K562 (cell line): ENCODE measurements around the gene SYCE1. TPM values are rescaled to one million over a fixed set of nuclear protein-coding genes. Genes with fewer than 3 reads are reported as not detected.

Experiments used
- ATAC-seq: fragments of 200-7000 bp; cut with Tn5 transposase; 3 replicates; pipeline ENCODE4 v1.9.1; 2020; ENCODE audit warnings: moderate library complexity
- BruUV-seq: library from RNA; stranded (reverse); fragments of 400-500 nt; replicated peaks from 2 replicates; lab custom pipeline; 2021; lab: Mats Ljungman, UMichigan
- CTCF ChIA-PET: fragments of 300-600 bp; formaldehyde crosslinking; extraction: SDS; loops from one replicate; lab custom pipeline; 2021; ENCODE audit warnings: low intra/inter-chr PET ratio; lab: Yijun Ruan, JAX
- POLR2A ChIA-PET: fragments of 300-600, 350-650 bp; sonication (Branson Sonifier 250); formaldehyde crosslinking; extraction: SDS; loops from one replicate; lab custom pipeline; 2021; ENCODE audit warnings: antibody characterized with exemption, inconsistent platforms; lab: Yijun Ruan, JAX
- DNase-seq, 4 experiments: peaks; one replicate each; pipeline versions ENCODE4 v3.0.0 to v3.0.0-alpha.2; 2011 to 2018; ENCODE audit warnings: low spot score in 3 of 4, mixed read lengths in 3 of 4; ENCODE audit errors: extremely low read depth in 1 of 4
- FAIRE-seq: peaks from 2 replicates; lab custom pipeline; 2011; peaks lifted over from hg19 to GRCh38; lab: Jason Lieb, UNC
- H2AFZ ChIP-seq: 2 replicates; pipeline ENCODE4 v1.6.0; 2011; ENCODE audit warnings: low read depth, low read length, control low read depth, inconsistent platforms
- H3K27ac ChIP-seq: fragments of 200-600 bp; 3 replicates; pipeline ENCODE4 v1.8.0; 2011; ENCODE audit warnings: low read depth, mild to moderate bottlenecking, control low read depth, inconsistent platforms, low read length, moderate library complexity, mixed read lengths; ENCODE audit errors: extremely low read depth
- H3K27me3 ChIP-seq, 2 experiments: fragments of 300-600 bp in 1 of 2; 2 replicates in 1 of 2; 3 replicates in 1 of 2; pipeline versions ENCODE4 v1.6.0 to v1.8.0; 2011; ENCODE audit warnings: inconsistent platforms in 2 of 2, low read length in 2 of 2, mild to moderate bottlenecking in 1 of 2, mixed read lengths in 1 of 2, moderate library complexity in 1 of 2; ENCODE audit not compliant: control insufficient read depth in 2 of 2, insufficient read depth in 2 of 2
- H3K36me3 ChIP-seq: fragments of 300-600 bp; 3 replicates; pipeline ENCODE4 v1.8.0; 2011; ENCODE audit warnings: mild to moderate bottlenecking, low read length, inconsistent platforms; ENCODE audit not compliant: control insufficient read depth, insufficient read depth
- H3K4me1 ChIP-seq, 2 experiments: fragments of 200-600 bp in 1 of 2; replicated peaks in 1 of 2; 2 replicates in 1 of 2; 3 replicates in 1 of 2; pipeline versions ENCODE4 v1.5.1 to v1.8.0; 2011; ENCODE audit warnings: inconsistent platforms in 2 of 2, low read length in 2 of 2, mild to moderate bottlenecking in 1 of 2, mixed read lengths in 1 of 2, moderate library complexity in 1 of 2; ENCODE audit not compliant: control insufficient read depth in 2 of 2, insufficient read depth in 2 of 2
- H3K4me2 ChIP-seq: 2 replicates; pipeline ENCODE4 v1.6.1; 2011; ENCODE audit warnings: low read length, control low read depth, inconsistent platforms, mixed read lengths; ENCODE audit not compliant: insufficient read depth
- H3K4me3 ChIP-seq: fragments of 200-600 bp; sonication (generic), shearing (Covaris generic); 2 replicates; pipeline ENCODE4 v1.5.1; 2016; ENCODE audit warnings: control low read depth, inconsistent platforms
- H3K79me2 ChIP-seq: fragments of 200-600 bp; 3 replicates; pipeline ENCODE4 v1.8.0; 2011; ENCODE audit warnings: low read length, inconsistent platforms; ENCODE audit not compliant: control insufficient read depth, insufficient read depth
- H3K9ac ChIP-seq, 2 experiments: 2 replicates each; pipeline versions ENCODE4 v1.6.0 to v1.6.1; 2011; ENCODE audit warnings: low read depth in 2 of 2, low read length in 2 of 2, control low read depth in 1 of 2, inconsistent platforms in 1 of 2, mild to moderate bottlenecking in 1 of 2, mixed read lengths in 1 of 2; ENCODE audit not compliant: insufficient read depth in 1 of 2
- H3K9me1 ChIP-seq: one replicate; pipeline ENCODE4 v1.6.0; 2011; ENCODE audit warnings: inconsistent platforms, mild to moderate bottlenecking, low read length, moderate library complexity; ENCODE audit not compliant: control insufficient read depth, insufficient read depth
- H3K9me3 ChIP-seq: replicated peaks from 2 replicates; pipeline ENCODE4 v1.5.1; 2011; ENCODE audit warnings: low read depth, low read length, inconsistent platforms; ENCODE audit not compliant: control insufficient read depth, insufficient read depth
- H4K20me1 ChIP-seq: replicated peaks from 2 replicates; pipeline ENCODE4 v1.6.1; 2011; ENCODE audit warnings: low read length, inconsistent platforms, mixed read lengths; ENCODE audit not compliant: control insufficient read depth, insufficient read depth
- BACH1 ChIP-seq: fragments of 200-800 bp; sonication (Bioruptor generic); IDR thresholded peaks from 2 replicates; pipeline ENCODE4 v1.6.1; 2016; ENCODE audit warnings: missing genetic modification characterization, missing compliant biosample characterization
- HNRNPK ChIP-seq: fragments of 200-400 bp; formaldehyde crosslinking; IDR thresholded peaks from one replicate; pipeline ENCODE4 v1.6.1; 2018; ENCODE audit warnings: mild to moderate bottlenecking, low read depth, low read length; ENCODE audit not compliant: poor library complexity, severe bottlenecking
- HNRNPUL1 ChIP-seq: fragments of 200-400 bp; formaldehyde crosslinking; IDR thresholded peaks from 2 replicates; pipeline ENCODE4 v1.6.1; 2017; ENCODE audit warnings: low read length
- MTA3 ChIP-seq: fragments of 450-650 bp; formaldehyde crosslinking; IDR thresholded peaks from 2 replicates; pipeline ENCODE4 v1.6.1; 2017; ENCODE audit warnings: mild to moderate bottlenecking, borderline replicate concordance
- POLR2H ChIP-seq: IDR thresholded peaks from 2 replicates; pipeline ENCODE4 v1.6.1; 2016; ENCODE audit warnings: missing genetic modification characterization, low read depth, mild to moderate bottlenecking, control low read depth, missing compliant biosample characterization, moderate library complexity
- PTRF ChIP-seq: fragments of 450-650 bp; IDR thresholded peaks from 2 replicates; pipeline ENCODE4 v1.6.1; 2016; ENCODE audit warnings: mild to moderate bottlenecking, missing genetic modification characterization, missing compliant biosample characterization
- PYGO2 ChIP-seq: fragments of 450-650 bp; IDR thresholded peaks from 2 replicates; pipeline ENCODE4 v1.6.1; 2016; ENCODE audit warnings: mild to moderate bottlenecking, missing genetic modification characterization, moderate library complexity, missing compliant biosample characterization
- RFX7 ChIP-seq: fragments of 250-450 bp; sonication (Bioruptor Pico); IDR thresholded peaks from 2 replicates; pipeline ENCODE4 v1.5.1; 2021; ENCODE audit warnings: mild to moderate bottlenecking
- SOX6 ChIP-seq: fragments of 450-650 bp; IDR thresholded peaks from 2 replicates; pipeline ENCODE4 v1.6.1; 2014; ENCODE audit warnings: mild to moderate bottlenecking
- SREBF1 ChIP-seq: fragments of 150-350 bp; IDR thresholded peaks from 2 replicates; pipeline ENCODE4 v1.6.1; 2014; ENCODE audit warnings: antibody characterized with exemption, low read depth, low read length, borderline replicate concordance
- STAT5A ChIP-seq: IDR thresholded peaks from 2 replicates; pipeline ENCODE4 v1.6.1; 2012; ENCODE audit warnings: low read length, inconsistent platforms, borderline replicate concordance
- STAT5B ChIP-seq: fragments of 250-450 bp; sonication (Bioruptor Pico); IDR thresholded peaks from 2 replicates; pipeline ENCODE4 v1.8.0; 2021; ENCODE audit warnings: mild to moderate bottlenecking, inconsistent platforms
- TAF15 ChIP-seq: fragments of 200-400 bp; formaldehyde crosslinking; IDR thresholded peaks from 2 replicates; pipeline ENCODE4 v1.6.1; 2017; ENCODE audit warnings: mild to moderate bottlenecking, low read depth, low read length, moderate library complexity
- TSC22D4 ChIP-seq: fragments of 450-650 bp; IDR thresholded peaks from 2 replicates; pipeline ENCODE4 v1.6.1; 2016; ENCODE audit warnings: missing genetic modification characterization, missing biosample characterization, control low read depth
- ZNF316 ChIP-seq: fragments of 450-650 bp; IDR thresholded peaks from 2 replicates; pipeline ENCODE4 v1.6.1; 2016
- WGBS: fragments of 100-300 bp; shearing (Covaris generic); methylation state at CpG from one replicate; pipeline ENCODE4 v1.1.6; 2016; ENCODE audit warnings: low coverage, mixed read lengths; ENCODE audit not compliant: insufficient coverage; ENCODE audit errors: missing lambda C conversion rate; 5-methylcytosine and 5-hydroxymethylcytosine counted together
- in situ Hi-C: fragments of 300-500 bp; cut with MboI; formaldehyde crosslinking; loops from 4 replicates; pipeline ENCODE4 v1.15.0; 2018; ENCODE audit warnings: inconsistent platforms, mixed read lengths
- intact Hi-C: fragments of 100-400 bp; cut with micrococcal nuclease; formaldehyde crosslinking; loops from 2 replicates; pipeline ENCODE4 v1.14.2; 2022
- polyA plus RNA-seq, 8 experiments: library from polyadenylated mRNA; depleted of rRNA in 4 of 8; stranded (reverse) in 5 of 8; unstranded in 3 of 8; fragments of >200 nt; fragmentation: Nextera tagmentation in 2 of 8; fragmentation: Illumina TruSeq in 1 of 8; extraction: Ambion mirVana in 2 of 8; extraction: Trizol in 1 of 8; gene quantifications; 2 replicates each; pipeline versions ENCODE4 v1.2.1 to v1.2.3, GENCODE V29; 2011 to 2014; ENCODE audit warnings: inconsistent platforms in 1 of 8, missing spikeins in 1 of 8
- total RNA-seq, 7 experiments: library from RNA; depleted of rRNA in 6 of 7; stranded (reverse); fragments of >200 nt in 6 of 7; fragmentation: Illumina TruSeq in 2 of 7; extraction: Trizol in 2 of 7; gene quantifications; 2 replicates each; pipeline versions ENCODE4 v1.2.1 to v1.2.3, GENCODE V29; 2011 to 2021; ENCODE audit warnings: low replicate concordance in 1 of 7
- TF ChIP-seq, protein P1 (sequence below): sonication (generic); formaldehyde crosslinking; IDR thresholded peaks from 2 replicates; pipeline ENCODE4 v1.8.0; 2022; ENCODE audit warnings: mild to moderate bottlenecking, missing genetic modification reagents
- TF ChIP-seq, protein P2 (sequence below): sonication (generic); formaldehyde crosslinking; IDR thresholded peaks from 2 replicates; pipeline ENCODE4 v1.8.1; 2023; ENCODE audit warnings: mild to moderate bottlenecking, missing genetic modification reagents, moderate library complexity

Gene SYCE1
- total and polyA plus RNA-seq, 9 of the 15 experiments (the other 6 are each of a cell fraction or from before 2014, with no cell fraction given): not detected

DNA sequence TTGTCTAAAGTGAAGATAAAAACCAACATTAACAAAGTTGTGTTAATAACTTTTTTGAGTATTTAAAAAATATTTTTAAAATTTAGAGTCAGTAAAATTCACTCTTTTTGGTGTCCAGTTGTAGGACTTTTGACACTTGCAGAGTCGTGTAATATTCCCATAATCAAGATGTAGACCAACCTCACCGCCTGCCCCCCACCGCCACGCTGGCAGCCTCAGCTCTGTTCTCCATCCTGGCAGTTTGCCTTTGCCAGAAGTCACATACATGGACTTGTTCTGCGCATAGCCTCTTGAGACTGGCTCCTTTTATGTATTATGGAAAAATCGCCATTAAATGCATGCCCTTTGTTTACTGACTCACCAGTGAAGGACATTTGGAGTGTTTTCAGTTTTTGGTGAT, 27.3 kb upstream of the SYCE1 start:
- intact Hi-C loops: no loop called here
- ATAC-seq: no peak
- no peak overlapping the region for H3K9ac ChIP-seq
- no peak for FAIRE-seq
- H3K4me2 ChIP-seq: no peak overlapping the region
- no peaks in the 10 kb centered on the region for H3K79me2 ChIP-seq
- DNase-seq: no peak
- no peaks in the 10 kb centered on the region for H3K9me1 ChIP-seq
- H3K27me3 ChIP-seq: no peaks in the 10 kb centered on the region
- ChIA-PET CTCF (no interaction called here), POLR2A (no interaction called here)
- TF ChIP-seq POLR2H (tag): no peak
- TF ChIP-seq TSC22D4 (tag): no peak
- TF ChIP-seq STAT5B (CRISPR knock-in tag): no peak
- no peaks in the 10 kb centered on the region for H3K9me3 ChIP-seq
- in situ Hi-C loops: no loop called here
- H3K4me3 ChIP-seq: no peak overlapping the region
- H3K36me3 ChIP-seq: no peaks in the 10 kb centered on the region
- no peak overlapping the region for H2AFZ ChIP-seq
- BruUV-seq: no TSS peak
- H3K27ac ChIP-seq: no peak overlapping the region
- WGBS: 2% methylated on average over 6 of the region's 6 CpGs
- H4K20me1 ChIP-seq: no peaks in the 10 kb centered on the region
- H3K4me1 ChIP-seq: no peaks in the 10 kb centered on the region

DNA sequence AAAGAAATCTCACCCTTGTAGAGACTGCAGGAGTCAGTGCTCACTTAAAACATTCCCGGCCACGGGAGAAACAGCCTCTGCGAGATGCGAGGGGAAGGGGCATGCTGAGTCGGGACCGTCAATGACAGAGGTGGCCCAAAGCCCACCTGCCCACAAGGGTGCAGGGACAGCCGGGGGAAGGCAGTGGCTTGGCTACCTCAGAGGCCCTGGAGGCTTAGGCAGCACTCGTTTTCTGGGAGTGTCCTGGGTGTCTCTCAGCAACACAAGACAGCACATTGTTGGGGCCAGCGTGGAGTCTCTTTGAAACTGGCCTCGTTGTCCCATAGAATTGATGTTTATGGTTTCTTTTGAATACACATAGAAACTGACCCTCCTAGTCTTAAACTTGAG, 25.6 kb upstream of the SYCE1 start:
- BruUV-seq: no TSS peak
- Histone ChIP-seq H3K4me3 (no peak overlapping the region), H3K79me2 (no peaks in the 10 kb centered on the region), H3K9ac (no peak overlapping the region), H3K4me2 (no peak overlapping the region), H3K9me3 (no peaks in the 10 kb centered on the region), H4K20me1 (no peaks in the 10 kb centered on the region), H3K9me1 (no peaks in the 10 kb centered on the region), H3K4me1 (no peaks in the 10 kb centered on the region), H2AFZ (no peak overlapping the region), H3K36me3 (no peaks in the 10 kb centered on the region), H3K27ac (no peak overlapping the region), H3K27me3 (no peaks in the 10 kb centered on the region)
- 2% methylated on average over 7 of the region's 10 CpGs for WGBS
- FAIRE-seq (no peak), ATAC-seq (no peak), DNase-seq (no peak)
- in situ Hi-C loops (no loop called here), intact Hi-C loops (no loop called here)
- CTCF ChIA-PET: no interaction called here
- POLR2A ChIA-PET: no interaction called here
- TF ChIP-seq, protein P1, sequence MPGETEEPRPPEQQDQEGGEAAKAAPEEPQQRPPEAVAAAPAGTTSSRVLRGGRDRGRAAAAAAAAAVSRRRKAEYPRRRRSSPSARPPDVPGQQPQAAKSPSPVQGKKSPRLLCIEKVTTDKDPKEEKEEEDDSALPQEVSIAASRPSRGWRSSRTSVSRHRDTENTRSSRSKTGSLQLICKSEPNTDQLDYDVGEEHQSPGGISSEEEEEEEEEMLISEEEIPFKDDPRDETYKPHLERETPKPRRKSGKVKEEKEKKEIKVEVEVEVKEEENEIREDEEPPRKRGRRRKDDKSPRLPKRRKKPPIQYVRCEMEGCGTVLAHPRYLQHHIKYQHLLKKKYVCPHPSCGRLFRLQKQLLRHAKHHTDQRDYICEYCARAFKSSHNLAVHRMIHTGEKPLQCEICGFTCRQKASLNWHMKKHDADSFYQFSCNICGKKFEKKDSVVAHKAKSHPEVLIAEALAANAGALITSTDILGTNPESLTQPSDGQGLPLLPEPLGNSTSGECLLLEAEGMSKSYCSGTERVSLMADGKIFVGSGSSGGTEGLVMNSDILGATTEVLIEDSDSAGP (CRISPR knock-in tag): no peak
- TF ChIP-seq PTRF (tag) (no peak), SREBF1 (no peak), BACH1 (tag) (no peak), MTA3 (no peak), SOX6 (no peak), STAT5A (no peak), HNRNPK (no peak), PYGO2 (tag) (no peak), HNRNPUL1 (no peak), ZNF316 (no peak), RFX7 (CRISPR knock-in tag) (no peak), TAF15 (no peak)
- TF ChIP-seq, protein P2, sequence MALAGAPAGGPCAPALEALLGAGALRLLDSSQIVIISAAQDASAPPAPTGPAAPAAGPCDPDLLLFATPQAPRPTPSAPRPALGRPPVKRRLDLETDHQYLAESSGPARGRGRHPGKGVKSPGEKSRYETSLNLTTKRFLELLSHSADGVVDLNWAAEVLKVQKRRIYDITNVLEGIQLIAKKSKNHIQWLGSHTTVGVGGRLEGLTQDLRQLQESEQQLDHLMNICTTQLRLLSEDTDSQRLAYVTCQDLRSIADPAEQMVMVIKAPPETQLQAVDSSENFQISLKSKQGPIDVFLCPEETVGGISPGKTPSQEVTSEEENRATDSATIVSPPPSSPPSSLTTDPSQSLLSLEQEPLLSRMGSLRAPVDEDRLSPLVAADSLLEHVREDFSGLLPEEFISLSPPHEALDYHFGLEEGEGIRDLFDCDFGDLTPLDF (CRISPR knock-in tag): no peak
